Astrocyte (in vitro differentiated cells and primary cell): ENCODE results near the gene TMX2. TPM values are rescaled to one million over a fixed set of nuclear protein-coding genes. Genes with fewer than 3 reads are reported as not detected.

Experiments used
- DNase-seq: peaks from one replicate; pipeline ENCODE4 v3.0.0-alpha.2; 2010; ENCODE audit warnings: low read depth
- FAIRE-seq: peaks from 2 replicates; lab custom pipeline; 2011; peaks lifted over from hg19 to GRCh38; lab: Jason Lieb, UNC
- H2AFZ ChIP-seq: 2 replicates; pipeline ENCODE4 v1.6.0; 2012; ENCODE audit warnings: low read depth, low read length, inconsistent platforms
- H3K27ac ChIP-seq: 2 replicates; pipeline ENCODE4 v1.5.1; 2011; ENCODE audit warnings: low read depth, low read length, inconsistent platforms
- H3K27me3 ChIP-seq: 2 replicates; pipeline ENCODE4 v1.6.0; 2011; ENCODE audit warnings: low read length, inconsistent platforms; ENCODE audit not compliant: insufficient read depth
- H3K36me3 ChIP-seq: 2 replicates; pipeline ENCODE4 v1.5.1; 2011; ENCODE audit warnings: low read length, inconsistent platforms; ENCODE audit not compliant: insufficient read depth
- H3K4me1 ChIP-seq: 2 replicates; pipeline ENCODE4 v1.5.1; 2011; ENCODE audit warnings: low read length, inconsistent platforms; ENCODE audit not compliant: insufficient read depth
- H3K4me2 ChIP-seq: 2 replicates; pipeline ENCODE4 v1.6.0; 2012; ENCODE audit warnings: low read length, inconsistent platforms
- H3K4me3 ChIP-seq: 2 replicates; pipeline ENCODE4 v1.5.1; 2011; ENCODE audit warnings: low read depth, mild to moderate bottlenecking, low read length, inconsistent platforms; ENCODE audit not compliant: insufficient read depth
- H3K79me2 ChIP-seq: 2 replicates; pipeline ENCODE4 v1.6.0; 2012; ENCODE audit warnings: mild to moderate bottlenecking, low read length, inconsistent platforms; ENCODE audit not compliant: insufficient read depth
- H3K9ac ChIP-seq: 2 replicates; pipeline ENCODE4 v1.6.0; 2012; ENCODE audit warnings: mild to moderate bottlenecking, low read length, inconsistent platforms
- H3K9me3 ChIP-seq: 2 replicates; pipeline ENCODE4 v1.5.1; 2012; ENCODE audit warnings: low read depth, mild to moderate bottlenecking, low read length, inconsistent platforms; ENCODE audit not compliant: insufficient read depth
- H4K20me1 ChIP-seq: 2 replicates; pipeline ENCODE4 v1.6.0; 2012; ENCODE audit warnings: low read length, inconsistent platforms; ENCODE audit not compliant: insufficient read depth
- H3K27ac Mint-ChIP-seq: one replicate; pipeline ENCODE4 v1.8.0; 2021; ENCODE audit warnings: mild to moderate bottlenecking, mixed read lengths; ENCODE audit not compliant: unreplicated experiment
- H3K27me3 Mint-ChIP-seq: one replicate; pipeline ENCODE4 v1.8.0; 2021; ENCODE audit warnings: low read depth, mixed read lengths; ENCODE audit not compliant: unreplicated experiment
- H3K36me3 Mint-ChIP-seq: one replicate; pipeline ENCODE4 v1.8.0; 2021; ENCODE audit warnings: low read depth, mixed read lengths; ENCODE audit not compliant: unreplicated experiment
- H3K4me1 Mint-ChIP-seq: one replicate; pipeline ENCODE4 v1.8.0; 2021; ENCODE audit warnings: low read depth, mixed read lengths; ENCODE audit not compliant: unreplicated experiment
- H3K4me3 Mint-ChIP-seq: one replicate; pipeline ENCODE4 v1.8.0; 2021; ENCODE audit warnings: mild to moderate bottlenecking, moderate library complexity, mixed read lengths; ENCODE audit not compliant: unreplicated experiment
- H3K9me3 Mint-ChIP-seq: one replicate; pipeline ENCODE4 v1.8.0; 2021; ENCODE audit warnings: mild to moderate bottlenecking, mixed read lengths; ENCODE audit not compliant: unreplicated experiment
- CTCF ChIP-seq: IDR thresholded peaks from 2 replicates; pipeline ENCODE4 v1.5.1; 2011; ENCODE audit warnings: low read depth, mild to moderate bottlenecking, inconsistent platforms, low read length, moderate library complexity; ENCODE audit not compliant: insufficient read depth
- EZH2 ChIP-seq: IDR thresholded peaks from 2 replicates; pipeline ENCODE4 v1.6.1; 2012; ENCODE audit warnings: mild to moderate bottlenecking, low read length, inconsistent platforms; ENCODE audit not compliant: insufficient read depth
- total RNA-seq: library from RNA; stranded (reverse); gene quantifications from 2 replicates; pipeline ENCODE4 v1.2.1, GENCODE V29; 2021

Gene TMX2
- total RNA-seq, 1 donor from 2014 or later = 88.0 TPM

DNA sequence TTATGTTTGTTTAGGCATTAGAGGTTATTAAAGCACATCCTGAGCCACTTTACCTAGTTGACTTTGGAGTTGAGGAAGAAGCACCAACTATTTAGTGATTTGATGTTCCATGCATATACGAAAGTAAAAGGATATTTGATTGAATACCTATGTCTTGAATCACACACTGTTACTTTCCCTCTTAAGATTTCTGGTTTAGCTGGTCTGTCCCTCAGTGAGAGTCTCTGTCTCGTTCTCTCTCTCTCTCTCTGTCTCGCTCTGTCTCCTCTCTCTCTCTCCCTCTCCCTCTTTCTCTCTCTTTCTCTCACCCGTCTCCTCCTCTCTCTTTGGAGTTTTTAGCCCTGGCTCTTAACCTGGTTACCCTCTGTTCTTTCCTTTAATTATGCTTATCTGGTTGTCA lies 60.2 kb downstream of the TMX2 start:
- no peaks in the 10 kb centered on the region for H3K27me3 Mint-ChIP-seq
- no peak overlapping the region for H3K27ac ChIP-seq
- no peaks in the 10 kb centered on the region for H3K36me3 ChIP-seq

DNA sequence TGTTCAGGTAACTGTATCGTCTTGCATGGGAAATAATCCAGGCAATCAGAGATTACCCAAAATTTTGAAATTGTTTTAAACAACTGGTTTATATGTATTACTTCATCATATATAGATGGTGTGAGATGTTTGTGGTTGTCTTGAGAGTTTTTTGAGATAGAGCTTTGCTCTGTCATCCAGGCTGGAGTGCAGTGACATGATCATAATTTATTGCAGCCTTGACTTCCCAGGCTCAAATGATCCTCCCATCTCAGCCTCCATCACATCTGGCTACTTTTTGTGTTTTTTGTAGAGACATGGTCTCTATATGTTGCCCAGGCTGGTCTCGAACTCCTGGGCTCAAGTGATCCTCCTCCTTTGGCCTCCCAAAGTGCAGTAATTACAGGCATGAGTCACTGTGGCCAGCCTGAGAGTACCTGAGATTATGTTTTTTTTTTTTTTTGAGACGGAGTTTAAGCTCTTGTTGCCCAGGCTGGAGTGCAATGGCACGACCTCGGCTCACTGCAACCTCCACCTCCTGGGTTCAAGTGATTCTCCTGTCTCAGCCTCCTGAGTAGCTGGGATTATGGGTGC lies 60.7 kb downstream of the TMX2 start:
- peaks cover 17% of the 10 kb centered on the region for H3K36me3 Mint-ChIP-seq
- no peak overlapping the region for H3K4me3 ChIP-seq
- H3K4me1 Mint-ChIP-seq = peaks cover 61% of the 10 kb centered on the region
- FAIRE-seq (no peak), DNase-seq (no peak)
- TF ChIP-seq CTCF (no peak), EZH2 (no peak)
- H3K27me3 ChIP-seq = no peaks in the 10 kb centered on the region
- H3K4me2 ChIP-seq = peak overlapping the region; percentile 59
- no peak overlapping the region for H2AFZ ChIP-seq
- no peak overlapping the region for H3K27ac ChIP-seq
- no peak overlapping the region for H3K9ac ChIP-seq
- H3K79me2 ChIP-seq = peaks cover 98% of the 10 kb centered on the region
- H4K20me1 ChIP-seq = peaks cover 91% of the 10 kb centered on the region
- peaks cover 36% of the 10 kb centered on the region for H3K4me1 ChIP-seq
- H3K4me3 Mint-ChIP-seq = peak overlapping the region; percentile 58
- H3K27me3 Mint-ChIP-seq = no peaks in the 10 kb centered on the region
- no peaks in the 10 kb centered on the region for H3K36me3 ChIP-seq
- H3K27ac Mint-ChIP-seq = peak overlapping the region; percentile 93
- no peaks in the 10 kb centered on the region for H3K9me3 Mint-ChIP-seq
- H3K9me3 ChIP-seq = no peaks in the 10 kb centered on the region

More for the DNA sequence above, 60.2 kb downstream of the TMX2 start:
- Histone ChIP-seq H3K79me2 (peaks cover 98% of the 10 kb centered on the region), H3K4me3 (no peak overlapping the region), H3K9ac (no peak overlapping the region), H4K20me1 (peaks cover 91% of the 10 kb centered on the region), H3K4me1 (peaks cover 30% of the 10 kb centered on the region), H3K4me2 (peak overlapping the region; percentile 59), H2AFZ (no peak overlapping the region), H3K9me3 (no peaks in the 10 kb centered on the region), H3K27me3 (no peaks in the 10 kb centered on the region)
- Mint-ChIP-seq H3K36me3 (peaks cover 20% of the 10 kb centered on the region), H3K27ac (peak overlapping the region; percentile 93), H3K9me3 (no peaks in the 10 kb centered on the region), H3K4me1 (peaks cover 58% of the 10 kb centered on the region), H3K4me3 (peak overlapping the region; percentile 58)
- no peak for FAIRE-seq
- DNase-seq = peak; percentile 57
- no peak for TF ChIP-seq EZH2
- no peak for TF ChIP-seq CTCF

DNA sequence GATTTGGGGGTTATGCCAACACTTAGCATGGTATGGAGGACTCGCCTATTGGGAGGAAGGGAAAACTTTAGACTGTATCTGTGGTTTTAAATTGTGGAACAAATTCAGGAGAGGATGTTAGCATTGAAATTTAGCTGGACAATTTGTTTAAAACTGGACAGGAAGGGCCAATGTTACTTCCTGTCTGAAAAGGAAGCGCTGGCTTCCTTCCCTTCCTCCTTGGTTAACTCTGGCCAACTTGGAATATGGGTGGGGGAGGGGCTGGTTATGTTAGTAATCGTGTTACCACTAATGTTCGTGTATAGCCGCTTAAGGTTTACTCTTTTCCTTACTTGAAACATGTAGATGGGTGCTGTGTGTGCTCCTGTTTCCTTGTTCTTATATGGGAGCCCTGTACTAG lies 63.1 kb downstream of the TMX2 start:
- H3K27ac Mint-ChIP-seq = peak overlapping the region; percentile 94
- Histone ChIP-seq H3K4me1 (peaks cover 51% of the 10 kb centered on the region), H3K9me3 (no peaks in the 10 kb centered on the region), H3K4me3 (no peak overlapping the region), H3K36me3 (no peaks in the 10 kb centered on the region), H3K27ac (peak overlapping the region; percentile 88), H3K27me3 (no peaks in the 10 kb centered on the region), H3K9ac (peak overlapping the region; percentile 20), H3K4me2 (peak overlapping the region; percentile 82), H2AFZ (no peak overlapping the region), H4K20me1 (peaks cover 94% of the 10 kb centered on the region), H3K79me2 (peaks cover 99% of the 10 kb centered on the region)
- TF ChIP-seq EZH2 = no peak
- no peak for TF ChIP-seq CTCF
- H3K9me3 Mint-ChIP-seq = no peaks in the 10 kb centered on the region
- H3K4me3 Mint-ChIP-seq = peak overlapping the region; percentile 41
- DNase-seq (no peak), FAIRE-seq (no peak)
- H3K27me3 Mint-ChIP-seq = no peaks in the 10 kb centered on the region
- H3K36me3 Mint-ChIP-seq = peaks cover 11% of the 10 kb centered on the region
- H3K4me1 Mint-ChIP-seq = peaks cover 74% of the 10 kb centered on the region
